ENCODE data around the gene RMDN2. TPM values are rescaled to one million over a fixed set of nuclear protein-coding genes. Genes with fewer than 3 reads are reported as not detected.
"Not testable (repeated sequence)": the region's sequence is repeated elsewhere in the genome, so short reads cannot be mapped to it uniquely, and the experiment has no call there.

RMDN2 gene
- total and polyA plus RNA-seq, 8 donors, result 2.4 to 6.6 (median 3.7) TPM

DNA sequence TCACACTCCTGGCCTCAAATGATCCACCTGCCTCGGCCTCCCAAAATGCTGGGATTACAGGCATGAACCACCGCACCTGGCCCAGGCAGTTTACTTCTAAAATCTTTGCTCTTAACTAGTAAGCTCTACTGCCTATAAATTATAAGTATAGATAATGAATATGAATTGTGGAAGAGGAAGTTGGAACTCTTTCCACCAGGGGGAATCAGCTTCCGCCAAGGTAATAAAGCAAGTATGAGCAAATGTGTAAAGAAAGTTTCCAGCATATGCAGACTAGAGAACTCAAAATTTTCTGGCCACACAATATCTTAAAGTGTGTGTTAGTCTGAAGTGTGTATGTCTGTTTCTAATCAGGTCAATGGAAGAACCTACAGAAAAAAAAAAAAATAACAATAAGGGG is 68.1 kb downstream of the RMDN2 start:
- Histone ChIP-seq H3K27ac (peak overlapping the region in 2 of 4 donors; percentile 31 to 42), H3K36me3 (no peaks in the 10 kb centered on the region), H3K27me3 (no peaks in the 10 kb centered on the region), H3K4me3 (no peak overlapping the region), H3K9me3 (no peaks in the 10 kb centered on the region), H3K4me1 (no peaks in the 10 kb centered on the region)
- FAIRE-seq (no peak), ATAC-seq (no peak), DNase-seq (no peak)
- TF ChIP-seq, protein P1, sequence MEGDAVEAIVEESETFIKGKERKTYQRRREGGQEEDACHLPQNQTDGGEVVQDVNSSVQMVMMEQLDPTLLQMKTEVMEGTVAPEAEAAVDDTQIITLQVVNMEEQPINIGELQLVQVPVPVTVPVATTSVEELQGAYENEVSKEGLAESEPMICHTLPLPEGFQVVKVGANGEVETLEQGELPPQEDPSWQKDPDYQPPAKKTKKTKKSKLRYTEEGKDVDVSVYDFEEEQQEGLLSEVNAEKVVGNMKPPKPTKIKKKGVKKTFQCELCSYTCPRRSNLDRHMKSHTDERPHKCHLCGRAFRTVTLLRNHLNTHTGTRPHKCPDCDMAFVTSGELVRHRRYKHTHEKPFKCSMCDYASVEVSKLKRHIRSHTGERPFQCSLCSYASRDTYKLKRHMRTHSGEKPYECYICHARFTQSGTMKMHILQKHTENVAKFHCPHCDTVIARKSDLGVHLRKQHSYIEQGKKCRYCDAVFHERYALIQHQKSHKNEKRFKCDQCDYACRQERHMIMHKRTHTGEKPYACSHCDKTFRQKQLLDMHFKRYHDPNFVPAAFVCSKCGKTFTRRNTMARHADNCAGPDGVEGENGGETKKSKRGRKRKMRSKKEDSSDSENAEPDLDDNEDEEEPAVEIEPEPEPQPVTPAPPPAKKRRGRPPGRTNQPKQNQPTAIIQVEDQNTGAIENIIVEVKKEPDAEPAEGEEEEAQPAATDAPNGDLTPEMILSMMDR (IDR thresholded peaks at IDR 0.05), result no peak
- 93 to 95% methylated on average over 3 of the region's 3 CpGs for WGBS, 2 donors
- intact Hi-C loops (cut with DNase I), result loop anchor here in 1 of 3 donors (10.0 kb wide), 1 partner anchor 62 kb away; no protein-coding TSS in a partner anchor

GRCh38 chr2:37997629-37998028 is 72.5 kb downstream of the RMDN2 start:
- Histone ChIP-seq H3K9me3 (no peaks in the 10 kb centered on the region), H3K36me3 (no peaks in the 10 kb centered on the region), H3K4me3 (no peak overlapping the region), H3K27ac (no peak overlapping the region), H3K27me3 (no peaks in the 10 kb centered on the region), H3K4me1 (no peaks in the 10 kb centered on the region)
- intact Hi-C loops (cut with DNase I), result loop anchor here in 1 of 3 donors (10.0 kb wide), 1 partner anchor 57 kb away; no protein-coding TSS in a partner anchor
- TF ChIP-seq, protein P1 (IDR thresholded peaks at IDR 0.05), result no peak
- no peak for FAIRE-seq
- no peak for DNase-seq
- WGBS, 2 donors, result 88 to 90% methylated on average over 1 of the region's 1 CpG
- ATAC-seq, result no peak

GRCh38 chr2:38000485-38001222 is 75.6 kb downstream of the RMDN2 start:
- 57 to 69% methylated on average over 1 of the region's 1 CpG for WGBS, 2 donors
- DNase-seq, result no peak
- no peaks in the 10 kb centered on the region for H3K9me3 ChIP-seq
- no peak for ATAC-seq
- no peak overlapping the region for H3K4me3 ChIP-seq
- no peaks in the 10 kb centered on the region for H3K27me3 ChIP-seq
- H3K36me3 ChIP-seq, result no peaks in the 10 kb centered on the region
- no peak overlapping the region for H3K27ac ChIP-seq
- intact Hi-C loops (cut with DNase I), result no loop called here
- no peak for FAIRE-seq
- TF ChIP-seq, protein P1 (IDR thresholded peaks at IDR 0.05), result no peak
- H3K4me1 ChIP-seq, result no peaks in the 10 kb centered on the region

- FAIRE-seq, result not testable (repeated sequence)
Observed at GRCh38 chr2:38010187-38010586, 85.1 kb downstream of the RMDN2 start.

DNA sequence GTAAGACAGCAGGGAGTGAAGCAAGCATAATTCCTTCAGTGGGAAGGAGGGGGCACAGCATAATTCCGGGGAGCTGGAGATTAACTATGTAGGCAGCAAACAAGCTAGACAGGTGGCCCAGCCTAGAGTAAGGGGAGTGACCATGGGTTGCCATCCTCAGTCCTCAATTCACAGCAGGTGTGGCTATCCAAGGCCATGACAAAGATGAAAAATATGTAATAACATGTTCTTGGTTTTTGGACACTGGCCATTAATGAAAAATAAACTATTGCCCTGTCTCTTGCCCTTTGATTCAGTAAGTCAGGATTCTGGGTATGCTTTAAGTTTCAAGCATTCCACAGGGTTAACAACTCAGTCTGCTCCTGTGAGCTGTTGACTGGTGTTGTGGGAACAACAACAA is 85.9 kb downstream of the RMDN2 start:
- Histone ChIP-seq H3K9me3 (no peaks in the 10 kb centered on the region), H3K36me3 (no peaks in the 10 kb centered on the region), H3K27ac (no peak overlapping the region), H3K4me1 (no peaks in the 10 kb centered on the region), H3K27me3 (no peaks in the 10 kb centered on the region), H3K4me3 (no peak overlapping the region)
- no peak for DNase-seq
- ATAC-seq, result peak in 1 of 4 donors; percentile 48
- TF ChIP-seq, protein P1 (IDR thresholded peaks at IDR 0.05), result no peak
- FAIRE-seq, result no peak
- WGBS, 2 donors, result 54% methylated on average over 1 of the region's 1 CpG
- intact Hi-C loops (cut with DNase I), result no loop called here

More at GRCh38 chr2:38010187-38010586, 85.1 kb downstream of the RMDN2 start:
- H3K27ac ChIP-seq; H3K9me3 ChIP-seq; ATAC-seq; H3K36me3 ChIP-seq; DNase-seq; H3K4me3 ChIP-seq; intact Hi-C loops (cut with DNase I); H3K27me3 ChIP-seq; H3K4me1 ChIP-seq: not testable (repeated sequence)
- WGBS, 2 donors, result 83% methylated on average over 6 of the region's 6 CpGs
